ENCODE measurements around the gene ZNF710.

The ZNF710 gene

GRCh38 chr15:90084876-90085423 lies 83.8 kb downstream of the ZNF710 start:
- Histone ChIP-seq H3K4me3 (ENCODE audit: insufficient read depth, low read depth, low read length) (no peak overlapping the region), H3K9me3 (ENCODE audit: control insufficient read depth, low read length) (no peaks in the 10 kb centered on the region), H3K27ac (ENCODE audit: insufficient read depth, low read depth, low read length, poor library complexity, severe bottlenecking) (no peak overlapping the region), H3K27me3 (ENCODE audit: control insufficient read depth, insufficient read depth, low read length, poor library complexity, severe bottlenecking) (no peaks in the 10 kb centered on the region), H3K4me1 (ENCODE audit: control insufficient read depth, insufficient read depth, low read length) (peaks cover 6% of the 10 kb centered on the region), H3K36me3 (ENCODE audit: control insufficient read depth, insufficient read depth, low read length) (peaks cover 18% of the 10 kb centered on the region)
- WGBS, 2 experiments, result 94 to 97% methylated on average over 18 of the region's 18 CpGs

GRCh38 chr15:90085565-90085964 lies 84.4 kb downstream of the ZNF710 start:
- Histone ChIP-seq H3K27ac (ENCODE audit: insufficient read depth, low read depth, low read length, poor library complexity, severe bottlenecking) (no peak overlapping the region), H3K36me3 (ENCODE audit: control insufficient read depth, insufficient read depth, low read length) (peaks cover 18% of the 10 kb centered on the region), H3K4me3 (ENCODE audit: insufficient read depth, low read depth, low read length) (no peak overlapping the region), H3K9me3 (ENCODE audit: control insufficient read depth, low read length) (no peaks in the 10 kb centered on the region), H3K27me3 (ENCODE audit: control insufficient read depth, insufficient read depth, low read length, poor library complexity, severe bottlenecking) (no peaks in the 10 kb centered on the region), H3K4me1 (ENCODE audit: control insufficient read depth, insufficient read depth, low read length) (peaks cover 6% of the 10 kb centered on the region)
- WGBS, 2 experiments, result 92 to 94% methylated on average over 3 of the region's 3 CpGs

- H3K9me3 ChIP-seq (ENCODE audit: control insufficient read depth, low read length), result no peaks in the 10 kb centered on the region
- H3K4me1 ChIP-seq (ENCODE audit: control insufficient read depth, insufficient read depth, low read length), result peaks cover 3% of the 10 kb centered on the region
- peaks cover 22% of the 10 kb centered on the region for H3K36me3 ChIP-seq (ENCODE audit: control insufficient read depth, insufficient read depth, low read length)
- WGBS, 2 experiments, result 93 to 95% methylated on average over 7 of the region's 7 CpGs
- H3K27me3 ChIP-seq (ENCODE audit: control insufficient read depth, insufficient read depth, low read length, poor library complexity, severe bottlenecking), result no peaks in the 10 kb centered on the region
- H3K4me3 ChIP-seq (ENCODE audit: insufficient read depth, low read depth, low read length), result no peak overlapping the region
- H3K27ac ChIP-seq (ENCODE audit: insufficient read depth, low read depth, low read length, poor library complexity, severe bottlenecking), result no peak overlapping the region
Measured at GRCh38 chr15:90086868-90087268, 85.7 kb downstream of the ZNF710 start.

- WGBS, 2 experiments, result 90 to 91% methylated on average over 20 of the region's 20 CpGs
Measured at GRCh38 chr15:90087454-90088154, 86.5 kb downstream of the ZNF710 start.

GRCh38 chr15:90090226-90090848 lies 89.2 kb downstream of the ZNF710 start:
- Histone ChIP-seq H3K27me3 (ENCODE audit: control insufficient read depth, insufficient read depth, low read length, poor library complexity, severe bottlenecking) (no peaks in the 10 kb centered on the region), H3K27ac (ENCODE audit: insufficient read depth, low read depth, low read length, poor library complexity, severe bottlenecking) (no peak overlapping the region), H3K9me3 (ENCODE audit: control insufficient read depth, low read length) (no peaks in the 10 kb centered on the region), H3K36me3 (ENCODE audit: control insufficient read depth, insufficient read depth, low read length) (peaks cover 16% of the 10 kb centered on the region), H3K4me3 (ENCODE audit: insufficient read depth, low read depth, low read length) (no peak overlapping the region), H3K4me1 (ENCODE audit: control insufficient read depth, insufficient read depth, low read length) (no peaks in the 10 kb centered on the region)
- WGBS, 2 experiments, result 92 to 94% methylated on average over 11 of the region's 11 CpGs

More at GRCh38 chr15:90087454-90088154, 86.5 kb downstream of the ZNF710 start:
- Histone ChIP-seq H3K36me3 (ENCODE audit: control insufficient read depth, insufficient read depth, low read length) (peaks cover 22% of the 10 kb centered on the region), H3K27ac (ENCODE audit: insufficient read depth, low read depth, low read length, poor library complexity, severe bottlenecking) (no peak overlapping the region), H3K4me3 (ENCODE audit: insufficient read depth, low read depth, low read length) (no peak overlapping the region), H3K4me1 (ENCODE audit: control insufficient read depth, insufficient read depth, low read length) (peaks cover under 1% of the 10 kb centered on the region), H3K9me3 (ENCODE audit: control insufficient read depth, low read length) (no peaks in the 10 kb centered on the region), H3K27me3 (ENCODE audit: control insufficient read depth, insufficient read depth, low read length, poor library complexity, severe bottlenecking) (no peaks in the 10 kb centered on the region)

GRCh38 chr15:90091156-90091931 lies 90.2 kb downstream of the ZNF710 start:
- Histone ChIP-seq H3K4me3 (ENCODE audit: insufficient read depth, low read depth, low read length) (no peak overlapping the region), H3K4me1 (ENCODE audit: control insufficient read depth, insufficient read depth, low read length) (no peaks in the 10 kb centered on the region), H3K9me3 (ENCODE audit: control insufficient read depth, low read length) (no peaks in the 10 kb centered on the region), H3K27ac (ENCODE audit: insufficient read depth, low read depth, low read length, poor library complexity, severe bottlenecking) (no peak overlapping the region), H3K36me3 (ENCODE audit: control insufficient read depth, insufficient read depth, low read length) (peaks cover 16% of the 10 kb centered on the region), H3K27me3 (ENCODE audit: control insufficient read depth, insufficient read depth, low read length, poor library complexity, severe bottlenecking) (no peaks in the 10 kb centered on the region)
- 92% methylated on average over 17 of the region's 17 CpGs for WGBS, 2 experiments

- peaks cover 8% of the 10 kb centered on the region for H3K36me3 ChIP-seq (ENCODE audit: control insufficient read depth, insufficient read depth, low read length)
- H3K27me3 ChIP-seq (ENCODE audit: control insufficient read depth, insufficient read depth, low read length, poor library complexity, severe bottlenecking), result no peaks in the 10 kb centered on the region
- H3K4me3 ChIP-seq (ENCODE audit: insufficient read depth, low read depth, low read length), result no peak overlapping the region
- no peak overlapping the region for H3K27ac ChIP-seq (ENCODE audit: insufficient read depth, low read depth, low read length, poor library complexity, severe bottlenecking)
- 58 to 61% methylated on average over 3 of the region's 3 CpGs for WGBS, 2 experiments
- H3K9me3 ChIP-seq (ENCODE audit: control insufficient read depth, low read length), result no peaks in the 10 kb centered on the region
- H3K4me1 ChIP-seq (ENCODE audit: control insufficient read depth, insufficient read depth, low read length), result peaks cover 5% of the 10 kb centered on the region
Measured at GRCh38 chr15:90095521-90095959, 94.4 kb downstream of the ZNF710 start.

- Histone ChIP-seq H3K27me3 (ENCODE audit: control insufficient read depth, insufficient read depth, low read length, poor library complexity, severe bottlenecking) (no peaks in the 10 kb centered on the region), H3K4me3 (ENCODE audit: insufficient read depth, low read depth, low read length) (no peak overlapping the region), H3K27ac (ENCODE audit: insufficient read depth, low read depth, low read length, poor library complexity, severe bottlenecking) (no peak overlapping the region), H3K4me1 (ENCODE audit: control insufficient read depth, insufficient read depth, low read length) (peaks cover 15% of the 10 kb centered on the region), H3K9me3 (ENCODE audit: control insufficient read depth, low read length) (no peaks in the 10 kb centered on the region), H3K36me3 (ENCODE audit: control insufficient read depth, insufficient read depth, low read length) (no peaks in the 10 kb centered on the region)
- 83 to 97% methylated on average over 2 to 3 of the region's 4 CpGs for WGBS, 2 experiments
Measured at GRCh38 chr15:90097475-90097874, 96.4 kb downstream of the ZNF710 start.

GRCh38 chr15:90099072-90099867 lies 98.1 kb downstream of the ZNF710 start:
- Histone ChIP-seq H3K27me3 (ENCODE audit: control insufficient read depth, insufficient read depth, low read length, poor library complexity, severe bottlenecking) (peaks cover 18% of the 10 kb centered on the region), H3K36me3 (ENCODE audit: control insufficient read depth, insufficient read depth, low read length) (no peaks in the 10 kb centered on the region), H3K4me3 (ENCODE audit: insufficient read depth, low read depth, low read length) (no peak overlapping the region), H3K9me3 (ENCODE audit: control insufficient read depth, low read length) (no peaks in the 10 kb centered on the region), H3K27ac (ENCODE audit: insufficient read depth, low read depth, low read length, poor library complexity, severe bottlenecking) (no peak overlapping the region), H3K4me1 (ENCODE audit: control insufficient read depth, insufficient read depth, low read length) (peaks cover 15% of the 10 kb centered on the region)
- WGBS, 2 experiments, result 94% methylated on average over 9 to 10 of the region's 10 CpGs
